ENCODE data around the gene ALLC.

ALLC gene

GRCh38 chr2:3641841-3642421 is 16.1 kb upstream of the ALLC start:
- DNase-seq: no peak

- no peak for DNase-seq
Observed at GRCh38 chr2:3642521-3643215, 15.3 kb upstream of the ALLC start.

DNA sequence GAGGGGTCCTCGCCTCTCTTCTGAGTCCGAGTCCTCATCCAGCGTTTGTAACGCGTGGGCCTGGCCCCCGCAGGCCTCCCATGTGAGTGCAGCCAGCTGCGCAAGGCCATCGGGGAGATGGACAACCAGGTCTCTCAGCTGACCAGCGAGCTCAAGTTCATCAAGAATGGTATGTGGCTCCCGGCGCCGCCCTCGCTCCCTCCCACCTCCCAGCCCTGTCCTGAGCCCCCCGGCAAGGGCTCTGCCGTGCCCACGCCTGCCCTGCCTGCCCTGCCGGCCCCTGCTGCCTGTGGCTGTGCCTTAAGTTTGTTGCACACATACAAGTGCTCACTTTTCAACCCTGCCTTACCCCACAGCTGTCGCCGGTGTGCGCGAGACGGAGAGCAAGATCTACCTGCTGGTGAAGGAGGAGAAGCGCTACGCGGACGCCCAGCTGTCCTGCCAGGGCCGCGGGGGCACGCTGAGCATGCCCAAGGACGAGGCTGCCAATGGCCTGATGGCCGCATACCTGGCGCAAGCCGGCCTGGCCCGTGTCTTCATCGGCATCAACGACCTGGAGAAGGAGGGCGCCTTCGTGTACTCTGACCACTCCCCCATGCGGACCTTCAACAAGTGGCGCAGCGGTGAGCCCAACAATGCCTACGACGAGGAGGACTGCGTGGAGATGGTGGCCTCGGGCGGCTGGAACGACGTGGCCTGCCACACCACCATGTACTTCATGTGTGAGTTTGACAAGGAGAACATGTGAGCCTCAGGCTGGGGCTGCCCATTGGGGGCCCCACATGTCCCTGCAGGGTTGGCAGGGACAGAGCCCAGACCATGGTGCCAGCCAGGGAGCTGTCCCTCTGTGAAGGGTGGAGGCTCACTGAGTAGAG is 14.4 kb upstream of the ALLC start:
- no peak for DNase-seq

DNA sequence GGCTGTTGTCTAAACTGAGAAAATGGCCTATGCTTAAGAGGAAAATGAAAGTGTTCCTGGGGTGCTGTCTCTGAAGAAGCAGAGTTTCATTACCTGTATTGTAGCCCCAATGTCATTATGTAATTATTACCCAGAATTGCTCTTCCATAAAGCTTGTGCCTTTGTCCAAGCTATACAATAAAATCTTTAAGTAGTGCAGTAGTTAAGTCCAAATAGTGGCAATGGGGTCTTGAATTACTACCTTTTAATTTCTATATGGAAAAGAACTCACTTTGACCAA is 13.8 kb upstream of the ALLC start:
- DNase-seq: no peak

- DNase-seq: no peak
Observed at GRCh38 chr2:3644891-3645605, 13.0 kb upstream of the ALLC start.

GRCh38 chr2:3645745-3646389 is 12.1 kb upstream of the ALLC start:
- no peak for DNase-seq

GRCh38 chr2:3646446-3646845 is 11.6 kb upstream of the ALLC start:
- no peak for DNase-seq

GRCh38 chr2:3647246-3647645 is 10.8 kb upstream of the ALLC start:
- DNase-seq: no peak

DNA sequence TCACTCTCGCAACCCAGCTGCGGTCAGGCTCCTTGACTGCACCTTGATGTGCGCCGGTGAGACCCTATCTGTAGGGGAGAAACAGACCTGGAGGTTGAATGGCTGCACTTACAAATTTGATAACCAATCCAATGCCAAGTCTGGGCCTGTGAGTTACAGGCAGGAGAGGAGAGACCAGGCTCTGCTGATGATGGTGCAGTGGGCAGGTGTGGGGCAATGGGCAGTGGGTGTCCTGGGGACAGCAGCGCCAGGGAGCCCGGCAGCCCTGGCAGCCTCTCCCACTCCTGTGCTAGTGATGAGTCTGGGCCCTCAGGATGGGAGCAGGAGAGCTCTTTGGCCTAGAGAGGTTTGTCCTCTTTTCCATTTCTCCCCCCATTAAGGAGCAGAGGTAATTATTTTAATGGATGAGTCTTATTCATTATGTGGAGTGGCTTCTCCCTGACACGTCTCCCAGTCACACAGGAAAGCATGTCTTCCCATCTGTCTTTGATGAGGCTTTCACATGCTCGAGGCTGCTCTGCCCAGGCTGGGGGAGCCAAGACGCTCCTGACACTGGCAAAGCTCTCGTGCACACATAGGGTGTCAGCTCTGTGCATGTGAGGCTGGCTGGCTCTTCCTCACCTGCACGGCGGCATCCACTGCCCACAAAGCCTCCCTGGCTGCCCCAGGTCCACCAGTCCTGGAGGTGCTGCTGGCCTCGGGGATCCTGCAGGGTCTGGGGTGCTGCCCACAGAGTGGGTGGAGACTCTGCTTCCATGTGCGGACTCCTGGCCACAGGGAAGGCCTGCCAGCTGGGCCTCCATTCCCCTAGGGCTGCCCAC is 10.0 kb upstream of the ALLC start:
- DNase-seq: no peak

GRCh38 chr2:3648652-3649177 is 9.3 kb upstream of the ALLC start:
- no peak for DNase-seq

DNA sequence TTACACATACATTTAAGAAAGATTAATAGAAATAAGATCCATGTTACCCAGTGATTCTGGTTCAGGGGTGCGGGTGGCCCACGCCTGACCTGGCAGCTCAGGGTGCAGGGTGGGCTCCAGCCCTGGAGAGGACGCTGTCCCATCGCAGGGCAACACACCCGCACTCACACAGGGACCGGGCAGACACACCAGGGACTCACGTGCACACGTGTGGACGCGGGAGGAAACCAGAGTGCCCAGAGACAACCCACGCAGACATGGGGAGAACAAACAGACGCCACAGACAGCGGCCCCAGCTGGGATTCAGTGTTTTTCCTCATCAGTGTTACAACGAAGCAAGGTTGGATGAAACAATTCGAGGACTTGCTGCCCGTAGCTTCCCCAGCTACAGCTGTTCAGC is 8.4 kb upstream of the ALLC start:
- DNase-seq: no peak

- no peak for DNase-seq
Observed at GRCh38 chr2:3650140-3650920, 7.7 kb upstream of the ALLC start.

DNA sequence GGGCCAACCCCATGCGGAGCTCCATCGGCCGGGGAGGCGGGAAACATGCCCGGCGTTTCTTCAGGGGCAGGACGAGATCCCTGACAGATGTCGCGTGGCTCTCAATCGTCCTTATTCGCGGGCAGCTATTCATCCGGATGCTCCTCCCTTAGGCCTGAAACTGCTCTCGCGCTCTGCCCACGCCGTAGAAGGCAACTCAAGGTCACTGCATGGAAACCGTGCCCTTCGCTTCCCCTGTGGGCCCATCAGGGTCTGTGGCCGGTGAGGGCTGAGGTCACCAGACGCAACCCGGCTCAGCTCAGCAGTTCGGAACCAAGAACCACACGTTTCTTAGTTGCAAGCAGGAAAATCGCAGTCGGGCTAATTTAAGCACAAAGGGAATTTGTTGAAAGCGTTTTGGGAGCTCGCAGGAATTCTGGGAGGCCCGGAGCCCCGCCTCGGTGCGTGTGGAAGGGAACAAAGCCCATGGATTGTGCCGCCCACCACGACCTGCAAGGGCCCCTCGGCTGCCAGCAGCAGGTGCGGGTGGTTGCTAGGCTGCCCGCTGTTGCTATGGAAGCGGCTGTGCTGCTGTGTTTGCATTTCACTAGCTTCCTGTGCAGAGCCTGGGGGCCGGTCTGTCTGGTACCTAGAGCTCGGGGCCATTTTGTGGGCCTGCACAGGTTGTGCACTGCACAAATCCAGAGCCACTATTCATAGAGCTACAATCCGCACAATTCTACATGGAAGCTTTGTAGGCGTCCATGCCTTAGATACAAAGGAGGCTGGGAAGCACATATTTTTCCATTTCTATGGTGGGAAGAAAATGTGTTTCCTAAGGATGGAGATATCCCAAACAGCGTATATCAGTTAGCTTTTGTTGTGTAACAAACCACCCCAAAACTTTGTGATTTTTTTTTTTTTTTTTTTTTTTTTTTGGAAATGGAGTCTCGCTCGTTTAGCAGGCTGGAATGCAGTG is 6.0 kb upstream of the ALLC start:
- DNase-seq: no peak

DNA sequence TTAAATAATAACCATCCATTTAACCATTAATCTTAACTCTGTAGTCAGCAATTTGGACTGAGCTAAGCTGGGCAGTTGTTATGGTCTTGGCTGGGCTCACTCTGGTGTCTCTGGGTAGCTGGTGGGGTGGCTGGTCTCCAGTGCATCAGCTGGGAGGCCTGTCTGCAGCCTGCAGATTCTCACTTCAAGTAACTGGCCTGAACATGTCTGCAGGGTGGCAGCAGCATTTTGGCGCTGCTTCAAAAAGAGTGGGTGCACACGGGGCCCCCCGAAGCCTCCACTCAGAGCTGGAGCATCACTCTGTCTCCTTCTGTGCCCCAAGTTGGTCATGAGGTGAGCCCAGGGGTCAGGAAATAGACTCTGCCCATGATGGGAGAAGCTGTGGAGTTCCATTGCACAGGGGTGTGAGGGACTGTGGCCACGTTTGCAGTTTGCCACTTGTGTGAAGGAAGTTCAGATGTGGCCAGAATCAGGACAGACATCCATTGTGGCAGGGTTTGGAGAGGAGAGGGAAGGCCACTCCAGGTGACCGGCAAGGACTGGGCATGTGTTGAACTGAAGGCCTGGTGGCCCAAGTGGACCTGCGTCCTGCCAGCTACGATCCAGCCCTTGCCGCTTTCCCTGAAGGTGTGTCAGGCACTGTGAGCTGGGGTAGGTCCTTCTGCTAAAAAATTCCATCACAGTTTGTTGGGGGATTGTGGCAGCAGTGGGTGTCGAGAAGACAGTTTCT is 4.9 kb upstream of the ALLC start:
- no peak for DNase-seq

GRCh38 chr2:3654011-3654410 is 4.0 kb upstream of the ALLC start:
- no peak for DNase-seq

GRCh38 chr2:3654531-3655225 is 3.3 kb upstream of the ALLC start:
- no peak for DNase-seq

DNA sequence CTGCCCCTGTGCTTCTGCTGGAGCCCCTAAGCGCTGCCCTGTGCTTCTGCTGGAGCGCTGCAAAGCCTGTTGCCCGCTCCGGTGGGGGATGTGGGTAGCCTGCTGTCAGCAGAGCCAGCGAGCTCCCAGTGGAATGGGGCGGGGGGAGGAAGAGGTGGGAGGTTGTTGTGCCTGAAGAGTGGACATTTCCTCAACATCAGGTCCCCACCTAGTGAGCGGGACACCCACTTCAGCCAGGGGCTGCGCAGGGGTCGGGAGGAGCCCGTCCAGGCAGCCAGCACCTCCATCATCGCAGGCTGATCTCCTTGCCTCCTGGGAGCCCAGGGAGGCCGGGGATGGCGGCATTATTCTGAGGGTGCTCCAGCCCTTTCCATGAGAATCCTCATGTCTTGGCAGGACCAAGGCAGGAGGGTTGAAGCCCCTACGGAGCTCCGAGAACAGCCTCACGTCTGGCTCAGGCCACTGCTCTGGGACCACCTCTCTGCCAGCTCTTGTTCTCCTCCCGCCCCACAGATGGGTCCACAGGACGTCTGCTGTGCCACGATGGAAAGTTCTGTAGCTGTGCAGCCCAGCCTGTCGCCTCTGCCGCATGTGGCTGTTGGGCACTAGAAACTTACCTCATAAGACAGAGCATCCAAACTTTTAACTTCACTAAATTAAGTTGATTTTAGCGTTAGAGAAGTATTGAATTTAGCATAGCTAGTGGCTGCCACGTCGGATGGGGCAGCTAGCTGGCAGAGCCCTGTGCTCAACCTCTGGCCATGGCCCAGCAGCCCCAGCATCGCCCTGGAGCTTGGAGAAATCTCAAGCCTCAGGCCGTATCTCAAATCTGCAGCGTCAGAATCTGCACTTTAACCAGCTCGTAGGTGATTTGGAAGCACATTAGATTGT is 1.9 kb upstream of the ALLC start:
- no peak for DNase-seq

All from cortex of kidney (tissue), 1 donor.